Measurements from ENCODE around the gene SOBP.
A peak's percentile ranks its signal among the peaks of the same experiment; 100 is the strongest.
"Not testable (repeated sequence)": the region's sequence is repeated elsewhere in the genome, so short reads cannot be mapped to it uniquely, and the experiment has no call there.

SOBP gene

GRCh38 chr6:107459283-107460082, 30.4 kb upstream of the SOBP start, which contains the start of gene PDSS2:
PDSS2 (minus strand) TSS chr6:107459564; CDS start chr6:107459285, 279 bp downstream.
- Histone ChIP-seq H3K4me1 (ENCODE audit: control insufficient read depth, insufficient read depth, low read length, unreplicated experiment) (peaks cover 9% of the 10 kb centered on the region), H3K4me3 (ENCODE audit: low read depth, low read length) (peak within 1 kb of the TSS; percentile 96), H3K27me3 (ENCODE audit: insufficient read depth, low read length) (no peaks in the 10 kb centered on the region), H3K27ac (ENCODE audit: low read depth, low read length) (peak within 1 kb of the TSS; percentile 1; the same call in 1 of the 2 replicates), H2AFZ (ENCODE audit: low read length, unreplicated experiment) (peak within 1 kb of the TSS; percentile 78), H3K79me2 (ENCODE audit: control insufficient read depth, insufficient read depth, low read length, unreplicated experiment) (peaks cover 21% of the 10 kb centered on the region), H3K36me3 (ENCODE audit: insufficient read depth, low read length) (no peaks in the 10 kb centered on the region)

- Histone ChIP-seq H3K4me3 (ENCODE audit: low read depth, low read length) (peak overlapping the region; percentile 96), H3K4me1 (ENCODE audit: control insufficient read depth, insufficient read depth, low read length, unreplicated experiment) (peaks cover 9% of the 10 kb centered on the region), H3K36me3 (ENCODE audit: insufficient read depth, low read length) (no peaks in the 10 kb centered on the region), H2AFZ (ENCODE audit: low read length, unreplicated experiment) (peak overlapping the region; percentile 66), H3K79me2 (ENCODE audit: control insufficient read depth, insufficient read depth, low read length, unreplicated experiment) (peaks cover 20% of the 10 kb centered on the region), H3K27ac (ENCODE audit: low read depth, low read length) (peak overlapping the region; percentile 1; the same call in 1 of the 2 replicates), H3K27me3 (ENCODE audit: insufficient read depth, low read length) (no peaks in the 10 kb centered on the region)
Observed at GRCh38 chr6:107460083-107460631, 29.8 kb upstream of the SOBP start.

GRCh38 chr6:107466062-107466461, 23.9 kb upstream of the SOBP start:
- Histone ChIP-seq H3K27me3 (ENCODE audit: insufficient read depth, low read length) (peaks cover 9% of the 10 kb centered on the region), H3K27ac (ENCODE audit: low read depth, low read length) (no peak overlapping the region), H3K4me1 (ENCODE audit: control insufficient read depth, insufficient read depth, low read length, unreplicated experiment) (no peaks in the 10 kb centered on the region), H3K79me2 (ENCODE audit: control insufficient read depth, insufficient read depth, low read length, unreplicated experiment) (no peaks in the 10 kb centered on the region), H3K4me3 (ENCODE audit: low read depth, low read length) (no peak overlapping the region), H3K36me3 (ENCODE audit: insufficient read depth, low read length) (no peaks in the 10 kb centered on the region), H2AFZ (ENCODE audit: low read length, unreplicated experiment) (no peak overlapping the region)

- H3K27ac ChIP-seq (ENCODE audit: low read depth, low read length) = no peak overlapping the region
Observed at GRCh38 chr6:107470364-107470763, 19.6 kb upstream of the SOBP start.

GRCh38 chr6:107473660-107474059, 16.3 kb upstream of the SOBP start:
- no peaks in the 10 kb centered on the region for H3K36me3 ChIP-seq (ENCODE audit: insufficient read depth, low read length)
- peaks cover 25% of the 10 kb centered on the region for H3K27me3 ChIP-seq (ENCODE audit: insufficient read depth, low read length)
- no peaks in the 10 kb centered on the region for H3K4me1 ChIP-seq (ENCODE audit: control insufficient read depth, insufficient read depth, low read length, unreplicated experiment)
- no peak overlapping the region for H2AFZ ChIP-seq (ENCODE audit: low read length, unreplicated experiment)
- H3K79me2 ChIP-seq (ENCODE audit: control insufficient read depth, insufficient read depth, low read length, unreplicated experiment) = no peaks in the 10 kb centered on the region
- H3K4me3 ChIP-seq (ENCODE audit: low read depth, low read length) = no peak overlapping the region
- no peak overlapping the region for H3K27ac ChIP-seq (ENCODE audit: low read depth, low read length)

More at GRCh38 chr6:107470364-107470763, 19.6 kb upstream of the SOBP start:
- Histone ChIP-seq H3K79me2 (ENCODE audit: control insufficient read depth, insufficient read depth, low read length, unreplicated experiment) (no peaks in the 10 kb centered on the region), H3K4me3 (ENCODE audit: low read depth, low read length) (no peak overlapping the region), H3K4me1 (ENCODE audit: control insufficient read depth, insufficient read depth, low read length, unreplicated experiment) (no peaks in the 10 kb centered on the region), H3K27me3 (ENCODE audit: insufficient read depth, low read length) (peaks cover 33% of the 10 kb centered on the region), H3K36me3 (ENCODE audit: insufficient read depth, low read length) (no peaks in the 10 kb centered on the region), H2AFZ (ENCODE audit: low read length, unreplicated experiment) (no peak overlapping the region)

GRCh38 chr6:107475360-107475759, 14.6 kb upstream of the SOBP start:
- H3K27me3 ChIP-seq (ENCODE audit: insufficient read depth, low read length) = peaks cover 25% of the 10 kb centered on the region
- H3K36me3 ChIP-seq (ENCODE audit: insufficient read depth, low read length); H2AFZ ChIP-seq (ENCODE audit: low read length, unreplicated experiment): not testable (repeated sequence)

GRCh38 chr6:107475826-107476225, 14.1 kb upstream of the SOBP start:
- not testable (repeated sequence) for H3K4me1 ChIP-seq (ENCODE audit: control insufficient read depth, insufficient read depth, low read length, unreplicated experiment); H3K36me3 ChIP-seq (ENCODE audit: insufficient read depth, low read length); H3K79me2 ChIP-seq (ENCODE audit: control insufficient read depth, insufficient read depth, low read length, unreplicated experiment); H3K27ac ChIP-seq (ENCODE audit: low read depth, low read length); H3K4me3 ChIP-seq (ENCODE audit: low read depth, low read length); H2AFZ ChIP-seq (ENCODE audit: low read length, unreplicated experiment)
- peaks cover 26% of the 10 kb centered on the region for H3K27me3 ChIP-seq (ENCODE audit: insufficient read depth, low read length)

More at GRCh38 chr6:107475360-107475759, 14.6 kb upstream of the SOBP start:
- H3K4me3 ChIP-seq (ENCODE audit: low read depth, low read length); H3K27ac ChIP-seq (ENCODE audit: low read depth, low read length); H3K79me2 ChIP-seq (ENCODE audit: control insufficient read depth, insufficient read depth, low read length, unreplicated experiment); H3K4me1 ChIP-seq (ENCODE audit: control insufficient read depth, insufficient read depth, low read length, unreplicated experiment): not testable (repeated sequence)

- Histone ChIP-seq H3K4me1 (ENCODE audit: control insufficient read depth, insufficient read depth, low read length, unreplicated experiment) (no peaks in the 10 kb centered on the region), H2AFZ (ENCODE audit: low read length, unreplicated experiment) (no peak overlapping the region), H3K27ac (ENCODE audit: low read depth, low read length) (no peak overlapping the region), H3K79me2 (ENCODE audit: control insufficient read depth, insufficient read depth, low read length, unreplicated experiment) (no peaks in the 10 kb centered on the region), H3K4me3 (ENCODE audit: low read depth, low read length) (no peak overlapping the region), H3K36me3 (ENCODE audit: insufficient read depth, low read length) (no peaks in the 10 kb centered on the region), H3K27me3 (ENCODE audit: insufficient read depth, low read length) (peaks cover 23% of the 10 kb centered on the region)
Observed at GRCh38 chr6:107479089-107479690, 10.7 kb upstream of the SOBP start.

- Histone ChIP-seq H2AFZ (ENCODE audit: low read length, unreplicated experiment) (no peak overlapping the region), H3K36me3 (ENCODE audit: insufficient read depth, low read length) (no peaks in the 10 kb centered on the region), H3K79me2 (ENCODE audit: control insufficient read depth, insufficient read depth, low read length, unreplicated experiment) (no peaks in the 10 kb centered on the region), H3K27me3 (ENCODE audit: insufficient read depth, low read length) (peaks cover 57% of the 10 kb centered on the region), H3K4me3 (ENCODE audit: low read depth, low read length) (no peak overlapping the region), H3K27ac (ENCODE audit: low read depth, low read length) (no peak overlapping the region), H3K4me1 (ENCODE audit: control insufficient read depth, insufficient read depth, low read length, unreplicated experiment) (no peaks in the 10 kb centered on the region)
Observed at GRCh38 chr6:107485157-107485556, 4.8 kb upstream of the SOBP start.

- H3K36me3 ChIP-seq (ENCODE audit: insufficient read depth, low read length) = no peaks in the 10 kb centered on the region
- H2AFZ ChIP-seq (ENCODE audit: low read length, unreplicated experiment) = no peak overlapping the region
- peaks cover 55% of the 10 kb centered on the region for H3K27me3 ChIP-seq (ENCODE audit: insufficient read depth, low read length)
- H3K27ac ChIP-seq (ENCODE audit: low read depth, low read length) = no peak overlapping the region
- no peaks in the 10 kb centered on the region for H3K79me2 ChIP-seq (ENCODE audit: control insufficient read depth, insufficient read depth, low read length, unreplicated experiment)
- peaks cover 14% of the 10 kb centered on the region for H3K4me1 ChIP-seq (ENCODE audit: control insufficient read depth, insufficient read depth, low read length, unreplicated experiment)
- H3K4me3 ChIP-seq (ENCODE audit: low read depth, low read length) = peak overlapping the region; percentile 88
Observed at GRCh38 chr6:107488174-107488874, 1.6 kb upstream of the SOBP start.

Measured in ACC112 (cell line).